Loucy (cell line): ENCODE data around the gene ELMO1.

ENCODE experiments used
- H2AFZ ChIP-seq: fragments of 200-600 bp; sonication (generic); 2 replicates; pipeline ENCODE4 v1.6.0; 2016; ENCODE audit warnings: antibody characterized with exemption, mild to moderate bottlenecking, low read length, moderate library complexity
- H3F3A ChIP-seq: fragments of 200-600 bp; 2 replicates; pipeline ENCODE4 v1.6.0; 2016; ENCODE audit warnings: antibody characterized with exemption, low read depth, mild to moderate bottlenecking
- H3K27me3 ChIP-seq: fragments of 200-600 bp; sonication (generic); 2 replicates; pipeline ENCODE4 v1.6.1; 2014; ENCODE audit warnings: low read length, mild to moderate bottlenecking; ENCODE audit not compliant: insufficient read depth, poor library complexity, severe bottlenecking
- H3K36me3 ChIP-seq: fragments of 200-600 bp; sonication (generic); 2 replicates; pipeline ENCODE4 v1.6.1; 2016; ENCODE audit warnings: low read length; ENCODE audit not compliant: insufficient read depth
- H3K4me1 ChIP-seq: fragments of 200-600 bp; sonication (generic); 2 replicates; pipeline ENCODE4 v1.5.1; 2014; ENCODE audit warnings: low read length, mild to moderate bottlenecking; ENCODE audit not compliant: insufficient read depth, poor library complexity, severe bottlenecking
- H3K4me2 ChIP-seq: fragments of 200-600 bp; sonication (generic); 2 replicates; pipeline ENCODE4 v1.6.0; 2014; ENCODE audit warnings: antibody characterized with exemption, low read length, low read depth, mild to moderate bottlenecking; ENCODE audit not compliant: poor library complexity, severe bottlenecking
- H3K4me3 ChIP-seq: fragments of 200-600 bp; sonication (generic); 2 replicates; pipeline ENCODE4 v1.5.1; 2014; ENCODE audit warnings: low read length, mild to moderate bottlenecking, mixed read lengths; ENCODE audit not compliant: poor library complexity, severe bottlenecking
- H3K79me2 ChIP-seq: fragments of 200-600 bp; sonication (generic); 2 replicates; pipeline ENCODE4 v1.6.1; 2014; ENCODE audit warnings: low read length; ENCODE audit not compliant: insufficient read depth
- H3K9ac ChIP-seq: fragments of 200-600 bp; sonication (generic); 2 replicates; pipeline ENCODE4 v1.6.0; 2014; ENCODE audit warnings: mild to moderate bottlenecking, low read depth, low read length, moderate library complexity; ENCODE audit not compliant: poor library complexity, severe bottlenecking
- H3K9me2 ChIP-seq: fragments of 200-600 bp; sonication (generic); replicated peaks from 2 replicates; pipeline ENCODE4 v1.6.1; 2016; ENCODE audit warnings: low read depth, low read length, mixed read lengths
- H3K9me3 ChIP-seq: fragments of 200-600 bp; sonication (generic); 2 replicates; pipeline ENCODE4 v1.6.1; 2014; ENCODE audit warnings: mild to moderate bottlenecking, antibody characterized with exemption, low read length, low read depth; ENCODE audit not compliant: insufficient read depth
- H4K20me1 ChIP-seq: fragments of 200-600 bp; sonication (generic); 2 replicates; pipeline ENCODE4 v1.6.0; 2014; ENCODE audit warnings: antibody characterized with exemption, low read length, mild to moderate bottlenecking; ENCODE audit not compliant: insufficient read depth, poor library complexity, severe bottlenecking
- EZH2phosphoT487 ChIP-seq: fragments of 200-600 bp; IDR thresholded peaks from 2 replicates; pipeline ENCODE4 v1.6.1; 2018; ENCODE audit warnings: antibody characterized with exemption, mild to moderate bottlenecking, moderate library complexity, borderline replicate concordance
- TF ChIP-seq, protein P1 (sequence below): fragments of 200-600 bp; sonication (generic); conservative IDR thresholded peaks from 2 replicates; pipeline ENCODE4 v1.5.1; 2014; ENCODE audit warnings: mild to moderate bottlenecking, antibody characterized with exemption, low read length

The ELMO1 gene

DNA sequence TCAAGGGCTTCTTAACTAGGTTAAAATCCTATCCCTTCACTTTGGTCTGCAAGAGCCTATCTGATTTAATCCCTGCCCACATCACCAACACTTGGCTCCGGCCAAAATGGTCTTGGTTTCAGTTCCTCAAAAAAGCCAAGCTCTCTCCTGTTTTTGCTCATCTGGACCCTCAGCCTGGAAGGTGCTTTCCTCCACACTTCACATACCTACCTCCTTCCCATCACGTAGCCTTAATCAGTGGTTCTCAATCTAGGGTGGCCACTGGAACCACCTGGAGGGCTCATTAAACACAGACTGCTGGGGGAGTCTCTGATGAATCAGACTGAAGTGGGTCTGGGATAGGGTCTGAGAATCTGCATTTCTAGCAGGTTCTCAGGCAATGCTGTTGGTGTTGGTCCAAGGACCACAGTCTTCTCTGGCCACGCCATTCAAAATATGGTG is 497.4 kb downstream of the ELMO1 start:
- H3K27me3 ChIP-seq: no peaks in the 10 kb centered on the region
- no peak overlapping the region for H3K4me2 ChIP-seq

DNA sequence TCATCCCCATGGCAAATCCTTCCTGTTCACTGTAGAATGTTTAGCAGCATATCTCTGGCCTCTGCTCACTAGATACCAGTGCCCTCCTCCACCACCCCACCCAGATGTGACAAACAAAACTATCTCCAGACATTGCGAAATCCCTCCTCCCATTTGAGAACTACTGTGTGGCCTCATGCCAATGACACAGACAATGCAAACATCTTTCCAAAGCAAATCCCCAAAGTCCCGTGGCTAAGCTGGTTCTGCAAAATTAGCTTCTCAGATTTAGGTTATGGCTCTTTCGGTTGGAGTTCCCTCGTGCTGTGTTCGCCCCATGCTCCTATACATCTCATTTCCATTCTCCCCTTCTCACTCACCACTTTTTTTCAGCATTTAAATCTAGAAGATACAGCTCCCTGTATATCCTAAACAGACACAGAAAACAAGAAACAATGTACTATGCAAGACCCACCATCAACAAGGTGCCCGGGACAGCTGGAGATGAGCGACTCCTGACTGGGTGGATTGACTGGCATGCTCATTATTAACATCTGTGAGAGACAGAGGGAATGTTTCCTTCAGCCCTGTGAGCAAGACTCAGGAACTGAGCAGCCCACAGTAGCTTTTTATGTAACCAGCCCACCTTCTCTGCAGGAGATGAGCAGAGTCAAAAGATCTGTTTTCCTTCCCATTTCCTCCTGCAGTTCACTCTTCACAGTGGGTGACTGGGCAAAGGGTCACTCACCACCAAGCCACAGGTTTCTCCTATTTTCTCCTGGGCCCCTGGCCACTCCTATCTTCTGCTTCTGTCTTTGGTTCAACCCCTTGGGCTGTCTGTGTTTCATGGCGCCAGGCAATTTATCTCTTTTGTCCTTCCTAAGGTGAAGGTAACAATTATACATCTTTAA is 498.7 kb downstream of the ELMO1 start:
- peaks cover 3% of the 10 kb centered on the region for H4K20me1 ChIP-seq
- H3K4me1 ChIP-seq: no peaks in the 10 kb centered on the region
- H3K79me2 ChIP-seq: no peaks in the 10 kb centered on the region; the same call in 1 of the 2 replicates
- H3K4me2 ChIP-seq: no peak overlapping the region
- peaks cover 21% of the 10 kb centered on the region; the same call in 1 of the 2 replicates for H3K36me3 ChIP-seq
- no peak overlapping the region for H2AFZ ChIP-seq
- H3K4me3 ChIP-seq: no peak overlapping the region
- no peaks in the 10 kb centered on the region for H3F3A ChIP-seq
- H3K9ac ChIP-seq: no peak overlapping the region
- no peaks in the 10 kb centered on the region for H3K9me3 ChIP-seq
- no peaks in the 10 kb centered on the region for H3K9me2 ChIP-seq
- TF ChIP-seq EZH2phosphoT487: no peak
- TF ChIP-seq, protein P1, sequence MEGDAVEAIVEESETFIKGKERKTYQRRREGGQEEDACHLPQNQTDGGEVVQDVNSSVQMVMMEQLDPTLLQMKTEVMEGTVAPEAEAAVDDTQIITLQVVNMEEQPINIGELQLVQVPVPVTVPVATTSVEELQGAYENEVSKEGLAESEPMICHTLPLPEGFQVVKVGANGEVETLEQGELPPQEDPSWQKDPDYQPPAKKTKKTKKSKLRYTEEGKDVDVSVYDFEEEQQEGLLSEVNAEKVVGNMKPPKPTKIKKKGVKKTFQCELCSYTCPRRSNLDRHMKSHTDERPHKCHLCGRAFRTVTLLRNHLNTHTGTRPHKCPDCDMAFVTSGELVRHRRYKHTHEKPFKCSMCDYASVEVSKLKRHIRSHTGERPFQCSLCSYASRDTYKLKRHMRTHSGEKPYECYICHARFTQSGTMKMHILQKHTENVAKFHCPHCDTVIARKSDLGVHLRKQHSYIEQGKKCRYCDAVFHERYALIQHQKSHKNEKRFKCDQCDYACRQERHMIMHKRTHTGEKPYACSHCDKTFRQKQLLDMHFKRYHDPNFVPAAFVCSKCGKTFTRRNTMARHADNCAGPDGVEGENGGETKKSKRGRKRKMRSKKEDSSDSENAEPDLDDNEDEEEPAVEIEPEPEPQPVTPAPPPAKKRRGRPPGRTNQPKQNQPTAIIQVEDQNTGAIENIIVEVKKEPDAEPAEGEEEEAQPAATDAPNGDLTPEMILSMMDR: no peak
- H3K27me3 ChIP-seq: no peaks in the 10 kb centered on the region

More for the DNA sequence above, 497.4 kb downstream of the ELMO1 start:
- H4K20me1 ChIP-seq: peaks cover 3% of the 10 kb centered on the region
- no peaks in the 10 kb centered on the region; the same call in 1 of the 2 replicates for H3K79me2 ChIP-seq
- no peaks in the 10 kb centered on the region for H3K9me2 ChIP-seq
- no peak overlapping the region for H3K4me3 ChIP-seq
- no peaks in the 10 kb centered on the region for H3K9me3 ChIP-seq
- no peak overlapping the region for H2AFZ ChIP-seq
- no peaks in the 10 kb centered on the region for H3F3A ChIP-seq
- H3K4me1 ChIP-seq: no peaks in the 10 kb centered on the region
- H3K36me3 ChIP-seq: peaks cover 21% of the 10 kb centered on the region; the same call in 1 of the 2 replicates
- TF ChIP-seq, protein P1: no peak
- TF ChIP-seq EZH2phosphoT487: no peak
- H3K9ac ChIP-seq: no peak overlapping the region

DNA sequence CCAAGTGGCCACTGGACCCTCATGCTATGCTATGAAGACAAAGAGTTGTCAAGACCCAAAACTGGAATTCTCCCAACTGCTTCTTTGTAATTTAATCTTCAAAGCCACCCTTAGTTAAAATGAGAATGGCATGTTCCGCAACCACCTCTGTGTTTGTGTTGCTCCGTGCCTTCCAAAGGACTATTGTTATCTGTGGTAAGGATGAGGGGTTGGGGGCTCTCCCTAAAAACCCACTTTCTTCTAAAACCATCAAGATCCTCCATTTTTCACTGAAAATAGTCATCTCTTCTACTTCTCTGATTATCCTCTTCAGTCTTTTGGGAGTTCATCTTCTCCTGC is 502.3 kb downstream of the ELMO1 start:
- Histone ChIP-seq H3K9me3 (no peaks in the 10 kb centered on the region), H3K9me2 (no peaks in the 10 kb centered on the region), H3F3A (no peaks in the 10 kb centered on the region), H3K9ac (no peak overlapping the region), H2AFZ (no peak overlapping the region), H3K4me1 (no peaks in the 10 kb centered on the region), H3K4me2 (no peak overlapping the region), H3K79me2 (no peaks in the 10 kb centered on the region), H3K36me3 (peaks cover 16% of the 10 kb centered on the region; the same call in 1 of the 2 replicates), H3K27me3 (no peaks in the 10 kb centered on the region), H4K20me1 (no peaks in the 10 kb centered on the region), H3K4me3 (no peak overlapping the region)
- TF ChIP-seq, protein P1: no peak
- TF ChIP-seq EZH2phosphoT487: no peak
